H1 (cell line): ENCODE results near the gene CEP83. TPM values are rescaled to one million over a fixed set of nuclear protein-coding genes. Genes with fewer than 3 reads are reported as not detected.

Experiments used
- CTCF ChIA-PET: fragments of 300-600 bp; sonication (Branson Sonifier 250); formaldehyde crosslinking; loops from one replicate; lab custom pipeline; 2021; ENCODE audit not compliant: partially characterized antibody; lab: Charles Lee
- POLR2A ChIA-PET: fragments of 300-600 bp; sonication (Branson Sonifier 250); formaldehyde crosslinking; loops from one replicate; lab custom pipeline; 2021; ENCODE audit warnings: inconsistent platforms; ENCODE audit not compliant: partially characterized antibody; lab: Charles Lee
- DNase-seq, 2 experiments: peaks; one replicate each; pipeline versions ENCODE4 v3.0.0 to v3.0.0-alpha.2; 2010 to 2022; ENCODE audit warnings: low spot score in 2 of 2, low read depth in 1 of 2, mixed read lengths in 1 of 2
- FAIRE-seq: peaks from 2 replicates; lab custom pipeline; 2011; peaks lifted over from hg19 to GRCh38; lab: Jason Lieb, UNC
- H2AFZ ChIP-seq: 2 replicates; pipeline ENCODE4 v1.8.1; 2012; ENCODE audit warnings: low read length, inconsistent platforms
- H2AK5ac ChIP-seq: 2 replicates; pipeline ENCODE4 v1.6.1; 2013; ENCODE audit warnings: low read depth, low read length
- H2BK120ac ChIP-seq: replicated peaks from 2 replicates; pipeline ENCODE3; 2013; ENCODE audit warnings: low read depth, low read length, inconsistent platforms
- H2BK12ac ChIP-seq: 2 replicates; pipeline ENCODE4 v1.6.1; 2013; ENCODE audit warnings: low read depth, low read length
- H2BK15ac ChIP-seq: 2 replicates; pipeline ENCODE4 v1.6.1; 2013; ENCODE audit warnings: low read length
- H2BK20ac ChIP-seq: 2 replicates; pipeline ENCODE4 v1.6.1; 2013; ENCODE audit warnings: low read length
- H2BK5ac ChIP-seq: 2 replicates; pipeline ENCODE4 v1.6.1; 2013; ENCODE audit warnings: low read depth, low read length
- H3K14ac ChIP-seq: 2 replicates; pipeline ENCODE4 v1.6.1; 2013; ENCODE audit warnings: inconsistent platforms; ENCODE audit not compliant: insufficient read length
- H3K18ac ChIP-seq: 2 replicates; pipeline ENCODE4 v1.6.1; 2013; ENCODE audit warnings: low read length; ENCODE audit errors: extremely low read depth
- H3K23ac ChIP-seq: 2 replicates; pipeline ENCODE4 v1.6.1; 2013; ENCODE audit warnings: inconsistent platforms; ENCODE audit not compliant: insufficient read length
- H3K23me2 ChIP-seq: 2 replicates; pipeline ENCODE4 v1.6.1; 2013; ENCODE audit warnings: low read depth, low read length
- H3K27ac ChIP-seq: 2 replicates; pipeline ENCODE4 v1.6.1; 2011; ENCODE audit warnings: low read depth, low read length, inconsistent platforms
- H3K27me3 ChIP-seq, 4 experiments: replicated peaks in 1 of 4; 1 replicate in 1 of 4; 2 replicates in 3 of 4; pipeline versions ENCODE4 v1.6.1 to v1.8.1; 2011 to 2013; ENCODE audit warnings: low read length in 3 of 4, mild to moderate bottlenecking in 3 of 4, inconsistent platforms in 2 of 4, mixed read lengths in 2 of 4, moderate library complexity in 1 of 4; ENCODE audit not compliant: control insufficient read depth in 3 of 4, insufficient read depth in 3 of 4; ENCODE audit errors: extremely low read depth in 1 of 4
- H3K36me3 ChIP-seq, 4 experiments: 2 replicates each; pipeline versions ENCODE4 v1.6.1 to v1.8.1; 2011 to 2013; ENCODE audit warnings: mild to moderate bottlenecking in 4 of 4, low read length in 3 of 4, moderate library complexity in 2 of 4, control low read depth in 1 of 4, inconsistent platforms in 1 of 4; ENCODE audit not compliant: insufficient read depth in 4 of 4, control insufficient read depth in 2 of 4
- H3K4ac ChIP-seq: replicated peaks from 2 replicates; pipeline ENCODE3; 2013; ENCODE audit warnings: low read length, low read depth, mixed read lengths, inconsistent platforms; ENCODE audit not compliant: insufficient read length
- H3K4me1 ChIP-seq, 4 experiments: replicated peaks in 1 of 4; 1 replicate in 1 of 4; 2 replicates in 3 of 4; pipeline versions ENCODE4 v1.6.1 to v1.8.1; 2011 to 2013; ENCODE audit warnings: low read length in 3 of 4, inconsistent platforms in 2 of 4, mixed read lengths in 1 of 4; ENCODE audit not compliant: insufficient read depth in 4 of 4, control insufficient read depth in 3 of 4
- H3K4me2 ChIP-seq, 2 experiments: 2 replicates each; pipeline versions ENCODE4 v1.6.1 to v1.8.1; 2011 to 2013; ENCODE audit warnings: low read depth in 2 of 2, low read length in 2 of 2, control low read depth in 1 of 2, inconsistent platforms in 1 of 2, mild to moderate bottlenecking in 1 of 2; ENCODE audit not compliant: insufficient read depth in 1 of 2
- H3K4me3 ChIP-seq, 4 experiments: fragments of 200-600, 300-600 bp in 1 of 4; sonication (generic), shearing (Covaris generic), sonication (Bioruptor Twin) in 1 of 4; 2 replicates each; pipeline versions ENCODE4 v1.5.1 to v1.8.1; 2011 to 2016; ENCODE audit warnings: low read length in 4 of 4, low read depth in 3 of 4, control low read depth in 2 of 4, inconsistent platforms in 2 of 4, mild to moderate bottlenecking in 2 of 4, mixed read lengths in 1 of 4, moderate library complexity in 1 of 4; ENCODE audit not compliant: insufficient read depth in 2 of 4; ENCODE audit errors: extremely low read depth in 1 of 4
- H3K56ac ChIP-seq: replicated peaks from 2 replicates; pipeline ENCODE3; 2013; ENCODE audit warnings: low read depth, mild to moderate bottlenecking, mixed read lengths, low read length, inconsistent platforms; ENCODE audit not compliant: insufficient read length
- H3K79me1 ChIP-seq: 2 replicates; pipeline ENCODE4 v1.6.1; 2013; ENCODE audit warnings: low read depth, low read length, control low read depth
- H3K79me2 ChIP-seq, 2 experiments: 2 replicates each; pipeline versions ENCODE4 v1.6.1 to v1.8.1; 2012 to 2013; ENCODE audit warnings: low read length in 2 of 2, mild to moderate bottlenecking in 2 of 2, inconsistent platforms in 1 of 2; ENCODE audit not compliant: insufficient read depth in 2 of 2, control insufficient read depth in 1 of 2
- H3K9ac ChIP-seq, 4 experiments: replicated peaks in 1 of 4; 1 replicate in 1 of 4; 2 replicates in 3 of 4; pipeline versions ENCODE4 v1.6.1 to v1.8.1; 2011 to 2013; ENCODE audit warnings: low read depth in 3 of 4, low read length in 3 of 4, control low read depth in 2 of 4, mild to moderate bottlenecking in 2 of 4, moderate library complexity in 2 of 4, inconsistent platforms in 1 of 4; ENCODE audit errors: extremely low read depth in 1 of 4
- H3K9me3 ChIP-seq, 2 experiments: 2 replicates each; pipeline versions ENCODE4 v1.6.1 to v1.8.1; 2012 to 2013; ENCODE audit warnings: mild to moderate bottlenecking in 2 of 2, moderate library complexity in 2 of 2, control low read depth in 1 of 2, inconsistent platforms in 1 of 2, low read depth in 1 of 2, low read length in 1 of 2, mixed read lengths in 1 of 2; ENCODE audit not compliant: insufficient read depth in 2 of 2
- H4K20me1 ChIP-seq, 2 experiments: replicated peaks in 1 of 2; 2 replicates each; pipeline versions ENCODE3 to v1.8.1; 2011 to 2013; ENCODE audit warnings: inconsistent platforms in 2 of 2, low read length in 2 of 2, mild to moderate bottlenecking in 1 of 2; ENCODE audit not compliant: insufficient read depth in 2 of 2, control insufficient read depth in 1 of 2
- H4K5ac ChIP-seq: 2 replicates; pipeline ENCODE4 v1.6.1; 2013; ENCODE audit warnings: low read length, low read depth, mixed read lengths, inconsistent platforms; ENCODE audit not compliant: insufficient read length
- H4K8ac ChIP-seq: 2 replicates; pipeline ENCODE4 v1.8.0; 2013; ENCODE audit warnings: mild to moderate bottlenecking, moderate library complexity, low read length, inconsistent platforms; ENCODE audit not compliant: insufficient read depth; ENCODE audit errors: extremely low read depth
- H4K91ac ChIP-seq: replicated peaks from 2 replicates; pipeline ENCODE3; 2013; ENCODE audit warnings: low read length, mixed read lengths, inconsistent platforms; ENCODE audit not compliant: insufficient read length
- ATF3 ChIP-seq: IDR thresholded peaks from 2 replicates; pipeline ENCODE4 v1.6.1; 2011; ENCODE audit warnings: low read depth, mild to moderate bottlenecking, low read length; ENCODE audit not compliant: insufficient read depth
- BCL11A ChIP-seq, 2 experiments: IDR thresholded peaks; one replicate each; pipeline ENCODE4 v1.6.1; 2011; ENCODE audit warnings: low read depth in 2 of 2, low read length in 2 of 2, mild to moderate bottlenecking in 2 of 2
- CREB1 ChIP-seq: IDR thresholded peaks from 2 replicates; pipeline ENCODE4 v1.6.1; 2012; ENCODE audit warnings: inconsistent platforms
- CTBP2 ChIP-seq: IDR thresholded peaks from 2 replicates; pipeline ENCODE4 v1.7.0; 2011; ENCODE audit warnings: borderline replicate concordance, mild to moderate bottlenecking, moderate library complexity, mixed read lengths, low read length; ENCODE audit not compliant: insufficient read depth, insufficient read length
- E2F6 ChIP-seq: IDR thresholded peaks from 2 replicates; pipeline ENCODE4 v1.6.1; 2012; ENCODE audit warnings: inconsistent platforms
- EZH2 ChIP-seq: fragments of 200-600 bp; sonication (generic); IDR thresholded peaks from 2 replicates; pipeline ENCODE4 v1.7.1; 2012; ENCODE audit warnings: low read depth, mild to moderate bottlenecking, moderate library complexity, low read length, inconsistent platforms; ENCODE audit not compliant: severe bottlenecking
- HDAC6 ChIP-seq: IDR thresholded peaks from one replicate; pipeline ENCODE4 v1.7.1; 2012; ENCODE audit warnings: low read depth, mild to moderate bottlenecking, inconsistent platforms, low read length, moderate library complexity
- JUN ChIP-seq: IDR thresholded peaks from 2 replicates; pipeline ENCODE4 v1.6.1; 2011; ENCODE audit warnings: low read depth, mild to moderate bottlenecking, improper control_type of control experiment, low read length
- NANOG ChIP-seq: IDR thresholded peaks from 2 replicates; pipeline ENCODE4 v1.6.1; 2011; ENCODE audit warnings: low read length, low read depth, mild to moderate bottlenecking, inconsistent platforms; ENCODE audit not compliant: insufficient read depth, poor library complexity, severe bottlenecking
- RNF2 ChIP-seq: fragments of 200-900, 300-1000 bp; sonication (generic); IDR thresholded peaks from 2 replicates; pipeline ENCODE4 v1.7.1; 2016; ENCODE audit warnings: borderline replicate concordance, low read depth, mild to moderate bottlenecking, antibody characterized with exemption, low read length; ENCODE audit not compliant: poor library complexity, severe bottlenecking; ENCODE audit errors: missing control alignments
- TAF7 ChIP-seq: optimal IDR thresholded peaks from 2 replicates; pipeline ENCODE3; 2011; ENCODE audit warnings: low read depth, mild to moderate bottlenecking, inconsistent platforms, low read length, moderate library complexity, borderline replicate concordance
- TBP ChIP-seq: IDR thresholded peaks from 2 replicates; pipeline ENCODE4 v1.6.1; 2011; ENCODE audit warnings: low read depth, low read length, improper control_type of control experiment
- WGBS, 2 experiments: shearing (Covaris generic) in 1 of 2; methylation state at CpG; one replicate each; pipeline versions ENCODE4 v1.1.6 to v1.1.7; 2013 to 2015; ENCODE audit warnings: low lambda C conversion rate in 2 of 2, mixed read lengths in 2 of 2, inconsistent platforms in 1 of 2, low coverage in 1 of 2, missing lambda C conversion rate in 1 of 2; ENCODE audit not compliant: insufficient replicate concordance in 2 of 2, insufficient coverage in 1 of 2, insufficient read length in 1 of 2; ENCODE audit errors: extremely low coverage in 1 of 2, missing lambda C conversion rate in 1 of 2; 5-methylcytosine and 5-hydroxymethylcytosine counted together
- polyA plus RNA-seq, 7 experiments: library from polyadenylated mRNA; depleted of rRNA in 3 of 7; stranded (reverse) in 5 of 7; unstranded in 2 of 7; fragments of >200 nt in 5 of 7; fragments of 200-250 nt in 2 of 7; gene quantifications; 1 replicate in 5 of 7; 2 replicates in 1 of 7; 4 replicates in 1 of 7; pipeline versions ENCODE4 v1.2.1 to v1.2.3, GENCODE V29; 2011 to 2013; ENCODE audit warnings: missing spikeins in 2 of 7, mixed read lengths in 2 of 7
- total RNA-seq: library from RNA; stranded (reverse); fragmentation: NEBNext Ultra II Directional; extraction: Animal tissue kit (Norgen Biotek cat#: 25700); gene quantifications from 2 replicates; pipeline ENCODE4 v1.2.1, GENCODE V29; 2021

Gene CEP83
- total and polyA plus RNA-seq, 2 of the 8 experiments (the other 6 are each of a cell fraction or from before 2014, with no cell fraction given): 6.0 to 25.8 TPM

DNA sequence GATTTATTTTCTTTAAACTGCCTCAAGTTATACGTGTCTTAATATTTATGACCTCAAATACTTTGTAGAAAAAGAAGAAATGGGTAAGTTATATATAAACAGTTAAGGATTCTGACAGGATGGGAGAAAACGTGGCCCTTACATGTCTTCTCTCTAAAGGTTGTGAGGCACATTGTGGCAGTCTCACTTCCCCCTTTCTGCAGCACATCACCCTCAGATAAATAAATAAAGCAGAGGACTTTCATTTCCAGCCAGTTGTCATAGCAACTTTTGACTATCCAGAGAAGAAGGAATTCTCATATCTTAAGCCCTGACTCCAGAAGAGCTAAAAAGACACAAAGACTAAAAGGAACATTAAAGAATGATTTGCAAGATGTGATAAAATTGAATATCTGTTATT lies 28.8 kb upstream of the CEP83 start:
- H3K4me3 ChIP-seq: no peak overlapping the region
- ChIA-PET POLR2A (no interaction called here), CTCF (interaction anchor here (0.7 kb wide), 1 partner anchor 44 kb away, joined by 3 read pairs; no protein-coding TSS in a partner anchor)
- no peak overlapping the region for H2BK20ac ChIP-seq
- no peaks in the 10 kb centered on the region for H3K79me1 ChIP-seq
- no peaks in the 10 kb centered on the region for H3K79me2 ChIP-seq
- no peaks in the 10 kb centered on the region; a peak in 1 of 4 replicates for H3K9me3 ChIP-seq
- no peak overlapping the region for H4K5ac ChIP-seq
- no peak overlapping the region for H3K56ac ChIP-seq
- no peaks in the 10 kb centered on the region for H3K36me3 ChIP-seq
- H4K91ac ChIP-seq: no peak overlapping the region
- H2AK5ac ChIP-seq: no peak overlapping the region
- H2BK120ac ChIP-seq: no peak overlapping the region
- H2BK5ac ChIP-seq: no peak overlapping the region
- no peak overlapping the region for H3K4ac ChIP-seq
- no peak for FAIRE-seq
- H3K4me1 ChIP-seq: no peaks in the 10 kb centered on the region
- no peak overlapping the region for H3K18ac ChIP-seq
- DNase-seq: no peak
- no peak overlapping the region for H3K27ac ChIP-seq
- H2AFZ ChIP-seq: no peak overlapping the region
- H3K23ac ChIP-seq: no peak overlapping the region
- no peak overlapping the region for H3K9ac ChIP-seq
- H3K27me3 ChIP-seq: no peaks in the 10 kb centered on the region
- no peak overlapping the region for H3K14ac ChIP-seq
- no peaks in the 10 kb centered on the region for H3K23me2 ChIP-seq
- no peak overlapping the region for H3K4me2 ChIP-seq
- H4K8ac ChIP-seq: no peak overlapping the region
- WGBS, 2 experiments: 83% methylated on average over 2 of the region's 2 CpGs; no CpG with 5 or more reads in 1 of the 2 experiments
- H4K20me1 ChIP-seq: no peaks in the 10 kb centered on the region
- H2BK15ac ChIP-seq: no peak overlapping the region
- no peak overlapping the region for H2BK12ac ChIP-seq
- TF ChIP-seq E2F6 (no peak), CREB1 (no peak), CTBP2 (no peak), HDAC6 (no peak), NANOG (no peak), EZH2 (no peak), TBP (no peak), RNF2 (no peak), JUN (no peak), TAF7 (no peak), ATF3 (no peak), BCL11A (IDR thresholded peaks at IDR 0.05; ENCODE audit: low read depth in 2 of 2, low read length in 2 of 2) (no peak)
